Stimulated activated memory B cell treated with anti-CD40 and anti-IgM and Interleukin-4, amounts not matched to agents 10 μg/mL and 1 μg/mL and 100 μg/mL, for 72 hours (primary cell): Measurements from ENCODE around the gene BCL3.

Experiments used
- ATAC-seq: fragments of 150-1000 bp; cut with Tn5 transposase; 2 replicates; pipeline ENCODE4 v1.10.0; 2021
- H3K27ac Mint-ChIP-seq: one replicate; pipeline ENCODE4 v1.8.0; 2022; ENCODE audit warnings: mild to moderate bottlenecking, mixed read lengths
- H3K27me3 Mint-ChIP-seq: one replicate; pipeline ENCODE4 v1.8.0; 2022; ENCODE audit warnings: mixed read lengths
- H3K36me3 Mint-ChIP-seq: one replicate; pipeline ENCODE4 v1.8.0; 2022; ENCODE audit warnings: mixed read lengths
- H3K4me1 Mint-ChIP-seq: one replicate; pipeline ENCODE4 v1.8.0; 2022; ENCODE audit warnings: mixed read lengths
- H3K4me3 Mint-ChIP-seq: one replicate; pipeline ENCODE4 v1.8.0; 2022; ENCODE audit warnings: mild to moderate bottlenecking, moderate library complexity, mixed read lengths
- H3K9me3 Mint-ChIP-seq: one replicate; pipeline ENCODE4 v1.8.0; 2022; ENCODE audit warnings: mixed read lengths

The BCL3 gene

DNA sequence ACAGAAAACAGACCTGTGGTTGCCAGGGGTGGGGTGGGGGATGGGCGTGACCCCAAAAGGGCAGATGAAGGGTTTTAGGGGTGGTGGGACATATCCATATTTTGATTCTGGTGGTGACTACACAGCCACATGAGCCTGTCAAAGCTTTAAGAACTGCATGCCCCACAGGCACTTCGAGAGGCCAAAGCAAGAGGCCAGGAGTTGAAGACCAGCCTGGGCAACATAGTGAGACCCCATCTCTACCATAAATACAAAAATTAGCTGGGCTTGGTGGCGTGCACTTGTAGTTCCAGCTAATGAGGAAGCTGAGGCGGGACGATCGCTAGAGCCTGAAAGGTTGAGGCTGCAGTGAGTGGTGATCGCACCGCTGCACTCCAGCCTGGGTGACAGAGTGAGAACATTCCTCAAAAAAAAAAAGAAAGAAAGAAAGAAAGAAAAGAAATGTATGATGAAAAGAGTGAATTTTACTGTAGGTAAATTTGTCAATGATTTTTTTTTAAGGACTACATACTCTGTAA lies 18.9 kb upstream of the BCL3 start:
- peaks cover 31% of the 10 kb centered on the region for H3K4me1 Mint-ChIP-seq
- no peaks in the 10 kb centered on the region for H3K36me3 Mint-ChIP-seq
- peak overlapping the region; percentile 59 for H3K27ac Mint-ChIP-seq
- no peaks in the 10 kb centered on the region for H3K9me3 Mint-ChIP-seq
- H3K27me3 Mint-ChIP-seq: peaks cover 35% of the 10 kb centered on the region
- H3K4me3 Mint-ChIP-seq: peak overlapping the region; percentile 33
- ATAC-seq: peak; percentile 81

DNA sequence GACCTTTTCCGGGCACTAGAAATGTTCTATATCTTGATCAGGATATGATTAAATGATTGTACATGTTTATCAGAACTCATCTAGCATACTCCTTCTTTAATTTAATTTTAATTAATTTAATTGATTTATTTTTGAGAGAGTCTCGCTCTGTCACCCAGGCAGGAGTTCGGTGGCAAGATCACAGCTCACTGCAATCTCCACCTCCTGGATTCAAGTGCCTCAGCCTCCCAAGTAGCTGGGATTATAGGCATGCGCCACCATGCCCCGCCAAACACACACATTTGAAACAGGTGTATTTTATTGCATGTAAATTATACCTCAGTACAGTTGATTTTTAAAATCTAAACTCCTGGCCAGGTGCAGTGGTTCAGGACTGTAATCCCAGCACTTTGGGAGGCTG lies 17.4 kb upstream of the BCL3 start:
- Mint-ChIP-seq H3K27ac (no peak overlapping the region), H3K4me3 (no peak overlapping the region), H3K27me3 (peaks cover 36% of the 10 kb centered on the region), H3K4me1 (peaks cover 30% of the 10 kb centered on the region), H3K36me3 (no peaks in the 10 kb centered on the region), H3K9me3 (no peaks in the 10 kb centered on the region)
- ATAC-seq: no peak

DNA sequence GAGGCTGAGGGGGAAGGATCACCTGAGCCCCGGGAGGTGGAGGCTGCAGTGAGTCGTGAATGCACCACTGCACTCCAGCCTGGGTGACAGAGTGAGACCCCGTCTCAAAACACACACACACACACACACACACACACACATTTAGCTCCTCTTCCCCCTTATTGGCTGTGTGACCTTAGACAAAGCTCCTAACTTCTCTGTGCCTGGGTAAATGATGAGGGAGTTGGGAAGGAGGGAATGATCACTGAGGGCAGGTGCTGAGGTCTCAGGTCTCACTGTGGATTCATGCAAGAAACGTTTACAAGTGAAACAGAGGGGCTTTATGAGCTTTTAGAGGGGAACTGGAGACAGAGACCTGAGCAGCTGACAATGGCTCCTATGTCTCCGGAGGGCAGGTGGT lies 16.9 kb upstream of the BCL3 start:
- H3K27me3 Mint-ChIP-seq: peaks cover 36% of the 10 kb centered on the region
- H3K27ac Mint-ChIP-seq: peak overlapping the region; percentile 17
- H3K4me3 Mint-ChIP-seq: no peak overlapping the region
- no peak for ATAC-seq
- H3K36me3 Mint-ChIP-seq: no peaks in the 10 kb centered on the region
- peaks cover 34% of the 10 kb centered on the region for H3K4me1 Mint-ChIP-seq
- no peaks in the 10 kb centered on the region for H3K9me3 Mint-ChIP-seq

DNA sequence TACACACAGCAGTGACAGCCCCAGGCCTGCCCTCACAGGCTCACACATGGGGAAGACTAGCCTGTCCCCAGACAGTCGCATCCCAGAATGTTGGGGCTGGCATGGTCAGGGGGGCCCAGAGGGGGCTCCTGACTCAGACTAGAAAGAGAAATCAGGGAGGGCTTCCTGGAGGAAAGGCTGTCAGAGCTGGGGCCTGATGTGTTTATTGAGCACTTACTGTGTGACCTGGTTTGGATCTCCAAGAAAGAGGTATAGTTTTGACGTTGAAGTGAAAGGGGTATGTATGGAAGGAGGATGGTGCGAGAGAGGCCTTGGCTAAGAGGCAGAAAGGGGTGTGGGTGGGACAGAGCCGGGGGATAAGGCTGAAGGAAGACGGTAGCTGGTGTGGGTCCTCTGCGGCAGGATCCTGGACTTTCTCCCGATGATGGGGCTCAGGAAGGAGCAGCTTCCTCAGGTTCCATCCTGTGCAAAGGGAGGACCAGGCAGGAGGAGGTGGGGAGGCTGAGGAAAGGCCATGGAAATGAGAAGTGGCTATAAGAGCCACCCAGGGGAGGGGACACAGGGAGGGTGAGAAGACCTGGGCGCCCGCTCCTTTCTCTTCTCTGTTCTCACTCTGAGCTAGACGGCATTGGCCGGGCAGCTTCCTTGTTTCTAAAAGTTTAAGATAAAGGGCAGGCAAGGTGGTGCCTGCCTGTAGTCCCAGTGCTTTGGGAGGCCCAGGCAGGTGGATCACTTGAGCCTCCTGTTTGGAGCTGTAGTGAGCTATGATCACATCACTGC lies 16.1 kb upstream of the BCL3 start:
- peaks cover 36% of the 10 kb centered on the region for H3K27me3 Mint-ChIP-seq
- H3K27ac Mint-ChIP-seq: peak overlapping the region; percentile 17
- peaks cover 42% of the 10 kb centered on the region for H3K4me1 Mint-ChIP-seq
- H3K9me3 Mint-ChIP-seq: no peaks in the 10 kb centered on the region
- H3K4me3 Mint-ChIP-seq: no peak overlapping the region
- H3K36me3 Mint-ChIP-seq: no peaks in the 10 kb centered on the region
- ATAC-seq: no peak

DNA sequence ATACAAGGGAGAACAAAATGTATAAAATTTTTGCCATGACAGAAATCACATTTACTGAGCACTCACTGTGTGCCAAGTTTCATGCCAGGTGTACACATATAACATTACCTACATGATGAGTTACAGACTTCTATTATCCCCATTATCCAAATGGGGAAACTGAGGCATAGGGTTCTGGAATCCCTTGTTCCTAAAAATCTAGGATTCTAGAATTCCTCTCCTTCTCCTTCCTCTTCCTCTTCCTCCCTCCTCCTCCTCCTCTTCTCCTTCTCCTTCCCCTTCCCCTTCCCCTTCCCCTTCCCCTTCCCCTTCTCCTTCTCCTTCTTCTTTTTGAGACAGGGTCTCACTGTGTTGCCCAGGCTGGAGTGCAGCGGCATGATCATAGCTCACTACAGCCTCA lies 14.2 kb upstream of the BCL3 start:
- ATAC-seq: no peak
- Mint-ChIP-seq H3K27me3 (peaks cover 24% of the 10 kb centered on the region), H3K4me1 (peaks cover 37% of the 10 kb centered on the region), H3K4me3 (no peak overlapping the region), H3K36me3 (no peaks in the 10 kb centered on the region), H3K9me3 (no peaks in the 10 kb centered on the region), H3K27ac (peak overlapping the region; percentile 44)

DNA sequence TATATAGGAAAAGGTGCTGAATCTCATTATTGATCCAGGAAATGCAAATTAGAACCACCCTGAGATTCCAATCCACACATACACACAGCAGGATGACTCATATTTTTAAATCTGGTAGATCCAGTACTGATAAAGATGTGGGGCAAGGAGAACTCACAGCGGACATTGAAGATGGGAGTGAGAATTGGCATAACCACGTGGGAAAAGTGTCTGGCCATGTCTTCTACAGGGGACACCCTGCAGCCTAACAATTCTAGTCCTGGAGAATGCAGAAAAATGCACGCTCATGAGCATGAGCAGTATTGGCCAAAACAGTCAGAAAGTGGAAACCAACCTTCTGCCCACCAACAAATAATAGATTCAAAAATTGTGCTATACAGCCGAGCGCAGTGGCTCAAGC lies 13.5 kb upstream of the BCL3 start:
- H3K27ac Mint-ChIP-seq: peak overlapping the region; percentile 44
- no peaks in the 10 kb centered on the region for H3K9me3 Mint-ChIP-seq
- no peaks in the 10 kb centered on the region for H3K36me3 Mint-ChIP-seq
- peaks cover 18% of the 10 kb centered on the region for H3K27me3 Mint-ChIP-seq
- H3K4me3 Mint-ChIP-seq: no peak overlapping the region
- no peak for ATAC-seq
- H3K4me1 Mint-ChIP-seq: peaks cover 34% of the 10 kb centered on the region

DNA sequence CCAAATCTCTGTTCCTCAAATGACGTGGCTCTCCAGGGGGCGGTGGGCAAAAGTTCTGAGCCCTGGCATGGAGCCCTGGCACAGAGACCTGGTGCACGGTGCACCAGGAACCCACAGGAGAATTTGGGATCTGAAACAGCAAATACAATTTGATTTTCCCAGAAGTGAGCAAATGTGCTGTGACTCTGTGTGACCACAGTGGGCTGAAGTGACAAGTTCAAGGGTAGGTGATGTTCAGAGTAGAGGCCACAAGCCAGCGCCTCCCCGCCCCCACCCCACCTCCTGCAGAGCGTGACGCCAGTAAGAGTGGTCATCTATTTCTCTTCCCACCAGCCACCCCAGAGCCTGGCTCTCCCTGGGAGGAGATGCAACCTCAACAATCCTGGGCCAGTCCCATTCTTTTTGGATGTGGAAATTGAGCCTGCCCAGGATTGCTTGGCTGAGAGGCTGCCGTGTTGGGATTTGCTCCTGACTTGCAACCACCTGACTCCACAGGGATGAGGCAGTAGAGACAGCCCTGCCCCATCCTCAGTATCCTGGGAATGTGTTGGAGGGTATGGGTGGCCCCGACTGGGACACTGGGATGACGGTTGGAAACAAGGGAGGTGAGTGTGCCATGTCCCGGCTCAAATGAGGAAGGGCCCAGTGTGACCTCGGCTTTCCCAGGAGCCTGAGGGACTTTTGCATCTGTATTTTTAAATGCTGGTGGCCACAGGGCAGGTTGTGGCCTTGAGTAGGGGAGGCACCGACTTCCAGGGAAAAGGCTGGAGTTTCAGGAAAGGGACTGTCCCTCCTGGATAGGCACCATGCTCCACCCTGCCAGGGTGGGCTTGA lies 11.1 kb upstream of the BCL3 start:
- peaks cover 36% of the 10 kb centered on the region for H3K4me1 Mint-ChIP-seq
- H3K27me3 Mint-ChIP-seq: peaks cover 9% of the 10 kb centered on the region
- H3K36me3 Mint-ChIP-seq: no peaks in the 10 kb centered on the region
- H3K9me3 Mint-ChIP-seq: no peaks in the 10 kb centered on the region
- peak overlapping the region; percentile 87 for H3K27ac Mint-ChIP-seq
- H3K4me3 Mint-ChIP-seq: peak overlapping the region; percentile 45
- ATAC-seq: peak; percentile 71

DNA sequence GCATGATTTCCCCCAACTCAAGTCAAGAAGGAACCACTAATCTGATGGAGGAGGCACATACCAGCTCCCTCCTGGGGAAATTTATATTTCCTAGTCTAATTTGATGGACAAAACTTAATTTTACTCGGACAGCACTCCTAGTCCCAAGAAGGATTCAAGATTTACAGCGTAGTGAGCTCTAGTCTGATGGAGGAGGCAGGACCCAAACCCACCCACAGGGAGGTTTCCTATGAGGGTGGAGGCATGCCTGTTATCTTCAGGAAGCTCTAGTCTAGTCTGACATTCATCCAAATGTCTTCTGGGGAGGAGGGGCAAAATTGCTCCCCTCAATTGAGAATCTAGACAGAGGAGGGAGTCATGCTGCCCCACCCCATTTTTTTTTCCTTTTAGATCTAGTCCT lies 10.4 kb upstream of the BCL3 start:
- ATAC-seq: no peak

DNA sequence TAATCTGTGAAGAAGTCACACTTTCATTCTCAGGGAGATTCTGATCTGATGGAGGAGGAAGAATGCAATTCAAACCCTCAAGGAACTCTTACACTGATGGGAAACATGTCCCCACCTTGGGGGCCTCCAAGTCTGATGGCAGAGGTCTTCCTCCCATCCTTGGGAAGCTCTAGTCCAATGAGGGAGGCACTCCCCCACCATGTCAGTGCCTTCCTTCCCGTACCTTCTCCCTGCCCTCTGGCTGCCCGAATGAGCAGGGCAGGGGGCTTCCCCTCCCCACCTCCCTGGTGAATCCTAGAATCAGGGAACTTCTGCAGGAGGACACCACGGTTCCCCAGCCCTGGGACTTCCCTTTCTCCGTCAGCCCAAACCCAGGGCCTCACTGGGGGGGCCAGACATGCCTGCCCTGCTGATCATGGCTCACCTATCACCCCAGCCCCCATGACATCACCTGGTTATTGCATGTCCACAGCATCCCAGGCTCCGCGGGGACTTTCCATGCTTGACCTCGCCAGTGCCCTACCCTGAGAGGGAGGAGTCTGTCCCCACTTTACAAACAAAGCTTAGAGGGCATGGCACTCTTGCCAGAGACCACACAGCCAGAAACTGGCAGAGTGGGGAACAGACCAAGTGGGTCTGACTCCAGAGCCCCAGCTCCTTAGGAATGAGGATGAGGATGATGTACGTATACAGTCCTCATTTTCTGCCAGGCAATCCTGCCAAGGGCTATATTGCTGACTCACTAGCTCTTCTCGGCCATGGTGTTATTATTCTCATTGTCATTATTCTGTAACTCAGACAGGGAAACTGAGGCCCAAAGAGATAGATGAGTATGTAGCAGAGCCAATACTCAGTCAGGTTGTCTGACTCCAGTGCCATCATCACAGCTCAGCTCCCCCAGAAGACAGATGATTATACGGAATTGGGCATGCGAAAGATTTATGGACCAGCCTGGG lies 9.6 kb upstream of the BCL3 start:
- Mint-ChIP-seq H3K4me1 (peaks cover 41% of the 10 kb centered on the region), H3K4me3 (no peak overlapping the region), H3K27me3 (peaks cover 9% of the 10 kb centered on the region), H3K36me3 (no peaks in the 10 kb centered on the region), H3K9me3 (no peaks in the 10 kb centered on the region), H3K27ac (peak overlapping the region; percentile 87)
- ATAC-seq: no peak

More for the DNA sequence above, 10.4 kb upstream of the BCL3 start:
- peak overlapping the region; percentile 87 for H3K27ac Mint-ChIP-seq
- H3K4me3 Mint-ChIP-seq: no peak overlapping the region
- peaks cover 41% of the 10 kb centered on the region for H3K4me1 Mint-ChIP-seq
- no peaks in the 10 kb centered on the region for H3K36me3 Mint-ChIP-seq
- peaks cover 9% of the 10 kb centered on the region for H3K27me3 Mint-ChIP-seq
- H3K9me3 Mint-ChIP-seq: no peaks in the 10 kb centered on the region

DNA sequence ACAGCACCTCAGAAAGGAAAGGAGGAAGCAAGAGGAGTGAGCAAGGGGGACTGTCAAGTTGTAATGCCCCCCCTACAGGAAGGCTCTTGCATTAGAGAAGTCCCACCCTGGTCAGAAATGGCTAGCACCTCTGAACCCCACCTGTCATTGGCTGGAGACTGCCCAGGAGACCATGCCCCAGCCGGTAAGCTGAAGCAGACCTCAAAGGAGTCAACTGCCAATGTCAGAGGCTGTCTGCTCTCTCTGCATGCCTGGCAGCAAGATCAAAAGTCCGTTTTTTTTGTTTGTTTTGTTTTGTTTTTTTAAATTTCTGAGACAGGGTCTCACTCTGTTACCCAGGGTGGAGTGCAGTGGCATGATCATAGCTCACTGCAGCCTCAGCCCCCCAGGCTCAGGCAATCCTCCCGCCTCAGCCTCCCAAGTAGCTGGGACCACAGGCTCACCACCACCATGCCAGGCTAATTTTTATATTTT lies 8.1 kb upstream of the BCL3 start:
- no peak for ATAC-seq
- Mint-ChIP-seq H3K4me3 (no peak overlapping the region), H3K36me3 (no peaks in the 10 kb centered on the region), H3K27me3 (no peaks in the 10 kb centered on the region), H3K9me3 (no peaks in the 10 kb centered on the region), H3K4me1 (peaks cover 36% of the 10 kb centered on the region), H3K27ac (no peak overlapping the region)

DNA sequence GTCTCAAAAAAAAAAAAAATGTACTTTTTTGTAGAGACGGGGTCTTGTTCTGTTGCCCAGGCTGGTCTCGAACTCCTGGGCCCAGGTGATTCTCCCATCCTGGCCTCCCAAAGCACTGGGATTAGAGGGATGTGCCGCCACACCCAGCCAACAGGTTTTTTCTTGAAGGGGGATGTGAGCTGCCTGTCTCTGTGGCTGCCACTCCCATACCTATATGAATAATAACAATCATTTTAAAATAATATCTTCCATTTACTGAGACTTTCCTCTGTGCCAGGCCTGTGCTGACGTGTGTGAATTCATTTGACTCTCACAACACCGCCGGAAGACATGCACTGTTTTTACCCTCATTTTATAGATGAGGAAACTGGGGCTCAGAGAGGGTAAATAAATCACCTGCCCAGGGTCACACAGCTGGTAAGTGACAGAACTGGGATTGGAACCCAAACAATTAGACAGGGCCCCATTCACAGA lies 7.2 kb upstream of the BCL3 start:
- no peaks in the 10 kb centered on the region for H3K9me3 Mint-ChIP-seq
- H3K27ac Mint-ChIP-seq: peak overlapping the region; percentile 40
- peaks cover 41% of the 10 kb centered on the region for H3K4me1 Mint-ChIP-seq
- no peaks in the 10 kb centered on the region for H3K36me3 Mint-ChIP-seq
- H3K27me3 Mint-ChIP-seq: no peaks in the 10 kb centered on the region
- no peak overlapping the region for H3K4me3 Mint-ChIP-seq
- ATAC-seq: no peak

DNA sequence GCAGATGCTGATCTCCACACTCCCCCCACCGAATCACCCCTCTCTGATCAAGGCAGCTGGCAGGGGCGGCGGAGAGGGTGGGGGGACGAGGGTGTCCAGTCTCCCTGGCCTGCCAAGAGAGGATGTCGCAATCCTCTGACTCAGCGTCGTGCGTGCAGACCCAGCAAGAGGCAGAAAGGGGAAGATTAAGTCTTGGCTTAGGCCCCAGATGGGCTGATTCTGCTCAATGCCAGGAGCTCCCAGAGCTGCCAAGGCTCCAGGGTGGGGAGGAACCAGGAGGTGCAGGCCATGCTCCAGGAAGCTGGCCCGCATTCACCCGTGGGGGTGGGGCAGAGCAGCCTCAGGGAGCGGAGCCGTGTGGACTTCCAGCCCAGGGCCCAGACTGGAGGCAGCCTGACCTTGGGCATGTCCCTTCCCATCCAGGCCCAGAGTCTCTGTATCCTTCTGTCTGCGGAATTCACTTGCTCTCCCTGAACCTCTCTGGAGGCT lies 6.6 kb upstream of the BCL3 start:
- H3K9me3 Mint-ChIP-seq: no peaks in the 10 kb centered on the region
- H3K4me3 Mint-ChIP-seq: no peak overlapping the region
- no peaks in the 10 kb centered on the region for H3K27me3 Mint-ChIP-seq
- H3K36me3 Mint-ChIP-seq: no peaks in the 10 kb centered on the region
- peak overlapping the region; percentile 40 for H3K27ac Mint-ChIP-seq
- peaks cover 41% of the 10 kb centered on the region for H3K4me1 Mint-ChIP-seq
- ATAC-seq: peak; percentile 34

DNA sequence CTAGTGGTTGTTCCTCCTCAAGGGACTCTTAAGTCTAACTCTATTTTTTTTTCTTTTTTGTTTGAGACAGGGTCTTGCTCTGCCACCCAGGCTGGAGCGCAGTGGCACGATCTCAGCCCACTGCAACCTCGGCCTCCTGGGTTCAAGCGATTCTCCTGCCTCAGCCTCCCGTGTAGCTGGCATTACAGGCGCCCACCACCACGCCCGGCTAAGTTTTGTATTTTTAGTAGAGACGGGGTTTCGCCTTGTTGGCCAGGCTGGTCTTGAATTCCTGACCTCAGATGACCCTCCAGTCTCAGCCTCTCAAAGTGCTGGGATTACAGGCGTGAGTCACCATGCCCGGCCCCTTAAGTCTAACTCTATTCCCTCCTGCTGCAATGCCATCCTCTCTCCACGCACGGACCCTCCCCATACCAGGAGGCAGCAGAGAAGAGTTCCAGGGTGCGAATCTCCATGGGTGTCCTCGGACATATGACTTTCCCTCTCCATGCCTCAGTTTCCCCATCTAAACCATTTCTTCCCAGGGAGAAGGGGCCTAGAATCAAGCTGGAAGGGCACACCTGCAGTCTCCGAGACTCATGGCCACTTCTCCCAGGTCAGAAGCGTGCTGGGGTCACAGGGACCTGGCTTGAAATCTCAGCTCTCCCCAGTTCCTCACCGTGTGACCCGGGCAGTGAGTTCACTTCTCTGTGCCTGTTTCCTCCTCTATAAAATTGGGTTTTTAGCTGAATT lies 6.0 kb upstream of the BCL3 start:
- Mint-ChIP-seq H3K27ac (peak overlapping the region; percentile 40), H3K4me1 (peaks cover 41% of the 10 kb centered on the region), H3K4me3 (no peak overlapping the region), H3K9me3 (no peaks in the 10 kb centered on the region), H3K36me3 (no peaks in the 10 kb centered on the region), H3K27me3 (no peaks in the 10 kb centered on the region)
- no peak for ATAC-seq

DNA sequence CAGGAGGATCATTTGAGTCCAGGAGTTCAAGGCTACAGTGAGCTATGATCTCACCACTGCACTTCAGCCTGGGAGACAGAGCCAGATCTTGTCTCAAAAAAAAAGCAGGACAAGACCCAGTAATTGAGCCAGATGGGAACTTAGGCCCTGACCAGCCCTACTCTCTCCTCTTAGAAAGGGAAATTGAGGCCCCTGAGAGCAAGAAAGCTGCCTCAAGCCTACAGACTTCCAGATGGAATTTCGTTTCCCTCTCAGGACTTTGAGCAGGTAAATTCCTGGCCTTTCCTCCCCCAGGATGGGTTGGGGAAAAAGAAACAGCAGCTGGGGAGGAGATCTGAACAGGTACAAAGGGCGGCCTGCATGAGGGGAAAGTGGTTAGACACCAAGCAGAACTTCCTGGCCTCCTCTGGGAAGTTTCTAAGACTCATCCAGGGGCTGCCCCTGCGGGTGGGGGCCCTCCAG lies 3.6 kb upstream of the BCL3 start:
- no peaks in the 10 kb centered on the region for H3K9me3 Mint-ChIP-seq

More for the DNA sequence above, 3.6 kb upstream of the BCL3 start:
- Mint-ChIP-seq H3K27ac (peak overlapping the region; percentile 84), H3K27me3 (no peaks in the 10 kb centered on the region), H3K4me1 (peaks cover 40% of the 10 kb centered on the region), H3K36me3 (peaks cover 6% of the 10 kb centered on the region), H3K4me3 (no peak overlapping the region)
- ATAC-seq: no peak
